NB4 (cell line): ENCODE results near the gene SPINK9.
A peak's percentile ranks its signal among the peaks of the same experiment; 100 is the strongest.

ENCODE experiments used
- DNase-seq: peaks from one replicate; pipeline ENCODE4 v3.0.0; 2010; ENCODE audit warnings: low read depth
- H3K4me3 ChIP-seq: one replicate; pipeline ENCODE4 v1.5.1; 2011; ENCODE audit warnings: mild to moderate bottlenecking, low read depth, low read length, moderate library complexity
- MYC ChIP-seq: IDR thresholded peaks from 2 replicates; pipeline ENCODE4 v1.6.1; 2011; ENCODE audit warnings: low read depth, low read length
- POLR2A ChIP-seq: IDR thresholded peaks from 2 replicates; pipeline ENCODE4 v1.6.1; 2011; ENCODE audit warnings: mild to moderate bottlenecking; ENCODE audit not compliant: insufficient read length; ENCODE audit errors: extremely low read depth
- TF ChIP-seq, protein P1 (sequence below): IDR thresholded peaks from one replicate; pipeline ENCODE4 v1.5.1; 2012; ENCODE audit warnings: low read depth, low read length
- TF ChIP-seq, protein P2 (sequence below): IDR thresholded peaks from 2 replicates; pipeline ENCODE4 v1.6.1; 2011; ENCODE audit warnings: low read depth, low read length

SPINK9 gene

GRCh38 chr5:148333262-148333849 is 2.0 kb upstream of the SPINK9 start:
- H3K4me3 ChIP-seq: no peak overlapping the region
- TF ChIP-seq, protein P1, sequence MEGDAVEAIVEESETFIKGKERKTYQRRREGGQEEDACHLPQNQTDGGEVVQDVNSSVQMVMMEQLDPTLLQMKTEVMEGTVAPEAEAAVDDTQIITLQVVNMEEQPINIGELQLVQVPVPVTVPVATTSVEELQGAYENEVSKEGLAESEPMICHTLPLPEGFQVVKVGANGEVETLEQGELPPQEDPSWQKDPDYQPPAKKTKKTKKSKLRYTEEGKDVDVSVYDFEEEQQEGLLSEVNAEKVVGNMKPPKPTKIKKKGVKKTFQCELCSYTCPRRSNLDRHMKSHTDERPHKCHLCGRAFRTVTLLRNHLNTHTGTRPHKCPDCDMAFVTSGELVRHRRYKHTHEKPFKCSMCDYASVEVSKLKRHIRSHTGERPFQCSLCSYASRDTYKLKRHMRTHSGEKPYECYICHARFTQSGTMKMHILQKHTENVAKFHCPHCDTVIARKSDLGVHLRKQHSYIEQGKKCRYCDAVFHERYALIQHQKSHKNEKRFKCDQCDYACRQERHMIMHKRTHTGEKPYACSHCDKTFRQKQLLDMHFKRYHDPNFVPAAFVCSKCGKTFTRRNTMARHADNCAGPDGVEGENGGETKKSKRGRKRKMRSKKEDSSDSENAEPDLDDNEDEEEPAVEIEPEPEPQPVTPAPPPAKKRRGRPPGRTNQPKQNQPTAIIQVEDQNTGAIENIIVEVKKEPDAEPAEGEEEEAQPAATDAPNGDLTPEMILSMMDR: no peak
- TF ChIP-seq, protein P2, sequence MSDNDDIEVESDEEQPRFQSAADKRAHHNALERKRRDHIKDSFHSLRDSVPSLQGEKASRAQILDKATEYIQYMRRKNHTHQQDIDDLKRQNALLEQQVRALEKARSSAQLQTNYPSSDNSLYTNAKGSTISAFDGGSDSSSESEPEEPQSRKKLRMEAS: no peak
- TF ChIP-seq MYC: no peak
- no peak for TF ChIP-seq POLR2A
- DNase-seq: no peak

GRCh38 chr5:148336704-148337435 is 1.5 kb downstream of the SPINK9 start:
- peak; percentile 17 for DNase-seq
- no peak overlapping the region for H3K4me3 ChIP-seq
- TF ChIP-seq POLR2A (no peak), MYC (no peak)
- TF ChIP-seq, protein P2: no peak
- TF ChIP-seq, protein P1: no peak

- no peak for DNase-seq
- TF ChIP-seq, protein P2: no peak
- TF ChIP-seq POLR2A (no peak), MYC (no peak)
- TF ChIP-seq, protein P1: no peak
- no peak overlapping the region for H3K4me3 ChIP-seq
These were observed 7.1 kb downstream of the SPINK9 start for GRCh38 chr5:148342371-148343045.

DNA sequence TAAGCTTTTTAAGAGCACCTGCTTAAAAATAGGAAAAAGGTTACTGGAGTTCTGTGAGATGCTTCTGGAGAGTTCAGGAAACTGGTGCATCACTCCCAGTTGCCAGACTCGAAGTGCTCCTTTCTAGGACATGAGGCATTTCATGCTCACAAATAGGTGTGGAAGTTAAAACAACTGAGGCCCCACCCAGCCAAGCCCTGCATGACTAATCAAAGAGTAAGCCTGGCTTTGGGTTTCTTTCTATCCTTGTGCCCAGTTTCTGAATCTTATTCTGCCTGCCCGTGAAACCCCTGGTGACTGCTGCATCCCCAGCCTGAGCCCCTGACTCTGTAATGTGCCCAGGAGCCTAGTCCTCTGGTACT is 7.7 kb downstream of the SPINK9 start:
- no peak for DNase-seq
- TF ChIP-seq POLR2A (no peak), MYC (no peak)
- TF ChIP-seq, protein P1: no peak
- TF ChIP-seq, protein P2: no peak

DNA sequence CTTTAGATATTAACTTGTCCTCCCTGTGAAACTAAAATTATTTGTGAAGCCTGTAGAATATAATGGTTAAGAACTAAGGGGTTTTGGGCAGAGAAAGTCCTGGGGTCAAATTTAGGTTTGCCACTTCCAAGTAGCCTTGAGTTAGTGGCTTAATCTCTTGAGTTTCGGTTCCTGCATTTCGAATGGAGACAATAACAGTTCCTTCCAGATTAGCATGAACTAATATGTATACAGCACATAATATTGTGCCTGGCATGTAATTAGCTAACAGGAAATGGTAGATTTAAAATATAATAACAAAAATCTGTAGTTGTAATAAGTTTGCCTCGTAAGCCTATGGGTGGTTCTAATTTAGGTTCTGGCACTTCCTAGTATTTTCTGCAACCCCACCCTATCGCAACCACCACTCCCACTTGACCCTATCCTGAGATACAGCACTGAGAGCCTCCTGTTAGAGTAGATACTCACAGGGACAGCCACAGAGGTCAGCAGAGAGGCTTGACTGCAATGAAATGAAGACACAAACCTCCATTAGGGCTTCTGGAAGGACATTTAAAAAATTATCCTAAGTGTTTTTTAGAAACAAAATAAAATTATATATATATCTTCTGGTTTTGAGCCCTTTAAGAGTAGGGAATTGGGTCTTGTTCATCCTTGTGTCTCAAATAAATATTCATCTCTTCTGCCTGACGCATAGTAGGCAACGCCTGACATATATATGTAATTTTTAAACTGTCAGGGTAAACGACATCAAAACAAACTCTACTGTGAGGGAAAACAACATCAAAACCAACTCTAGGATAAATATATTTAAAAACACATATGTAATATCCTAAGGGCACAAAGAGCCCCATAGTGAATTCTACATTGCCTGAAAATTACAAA is 8.5 kb downstream of the SPINK9 start:
- DNase-seq: no peak
- no peak overlapping the region for H3K4me3 ChIP-seq
- TF ChIP-seq MYC (no peak), POLR2A (no peak)
- TF ChIP-seq, protein P2: no peak
- TF ChIP-seq, protein P1: no peak

More for the DNA sequence above, 7.7 kb downstream of the SPINK9 start:
- H3K4me3 ChIP-seq: no peak overlapping the region
